ENCODE measurements around the gene DDX31. TPM values are rescaled to one million over a fixed set of nuclear protein-coding genes. Genes with fewer than 3 reads are reported as not detected.

DDX31 gene
- total and polyA plus RNA-seq, 2 donors (not counting 1 experiment from before 2014, with no cell fraction given) = 16.4 to 22.7 TPM

- no peak overlapping the region for H3K4me2 ChIP-seq (replicated peaks; ENCODE audit: low read depth, low read length, poor library complexity, severe bottlenecking)
- H3K27ac Mint-ChIP-seq = no peak overlapping the region
- 100% methylated on average over 3 of the region's 5 CpGs for WGBS (ENCODE audit: insufficient coverage)
- H3K4me3 ChIP-seq (ENCODE audit: control extremely low read depth in 1 of 5, extremely low read depth in 1 of 5, insufficient read depth in 1 of 5, low read depth in 2 of 5, low read length in 4 of 5) = no peak overlapping the region
- no peaks in the 10 kb centered on the region for H3K9me3 Mint-ChIP-seq (ENCODE audit: insufficient read depth)
- H3K9ac ChIP-seq (ENCODE audit: low read length) = no peak overlapping the region
- no peaks in the 10 kb centered on the region for H4K20me1 ChIP-seq (ENCODE audit: control insufficient read depth, insufficient read depth, low read length, poor library complexity, severe bottlenecking)
- peaks cover 1% of the 10 kb centered on the region for H3K79me2 ChIP-seq (ENCODE audit: control insufficient read depth, insufficient read depth, low read length)
- CTCF ChIA-PET = no interaction called here
- H3K4me3 Mint-ChIP-seq = no peak overlapping the region
- no peak for TF ChIP-seq EZH2 (IDR thresholded peaks at IDR 0.05; ENCODE audit: borderline replicate concordance, insufficient read depth, low read depth, low read length, poor library complexity, severe bottlenecking)
- TF ChIP-seq, protein P1, sequence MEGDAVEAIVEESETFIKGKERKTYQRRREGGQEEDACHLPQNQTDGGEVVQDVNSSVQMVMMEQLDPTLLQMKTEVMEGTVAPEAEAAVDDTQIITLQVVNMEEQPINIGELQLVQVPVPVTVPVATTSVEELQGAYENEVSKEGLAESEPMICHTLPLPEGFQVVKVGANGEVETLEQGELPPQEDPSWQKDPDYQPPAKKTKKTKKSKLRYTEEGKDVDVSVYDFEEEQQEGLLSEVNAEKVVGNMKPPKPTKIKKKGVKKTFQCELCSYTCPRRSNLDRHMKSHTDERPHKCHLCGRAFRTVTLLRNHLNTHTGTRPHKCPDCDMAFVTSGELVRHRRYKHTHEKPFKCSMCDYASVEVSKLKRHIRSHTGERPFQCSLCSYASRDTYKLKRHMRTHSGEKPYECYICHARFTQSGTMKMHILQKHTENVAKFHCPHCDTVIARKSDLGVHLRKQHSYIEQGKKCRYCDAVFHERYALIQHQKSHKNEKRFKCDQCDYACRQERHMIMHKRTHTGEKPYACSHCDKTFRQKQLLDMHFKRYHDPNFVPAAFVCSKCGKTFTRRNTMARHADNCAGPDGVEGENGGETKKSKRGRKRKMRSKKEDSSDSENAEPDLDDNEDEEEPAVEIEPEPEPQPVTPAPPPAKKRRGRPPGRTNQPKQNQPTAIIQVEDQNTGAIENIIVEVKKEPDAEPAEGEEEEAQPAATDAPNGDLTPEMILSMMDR (IDR thresholded peaks at IDR 0.05) = no peak
- no peaks in the 10 kb centered on the region for H3K4me1 ChIP-seq (ENCODE audit: control insufficient read depth in 2 of 2, insufficient read depth in 2 of 2, low read length in 2 of 2)
- H3K27me3 Mint-ChIP-seq = no peaks in the 10 kb centered on the region
- H3K36me3 ChIP-seq (replicated peaks in 1 of 2; ENCODE audit: control extremely low read depth in 1 of 2, control insufficient read depth in 1 of 2, extremely low read depth in 1 of 2, insufficient read depth in 2 of 2, low read length in 1 of 2) = peaks cover 14 to 52% of the 10 kb centered on the region in 2 experiments
- no peak overlapping the region for H3K27ac ChIP-seq (ENCODE audit: low read length in 2 of 2)
- no peak for DNase-seq
- no peak for ATAC-seq (ENCODE audit: low read depth)
- POLR2A ChIA-PET = no interaction called here
- intact Hi-C loops (cut with micrococcal nuclease) = no loop called here
- no peak overlapping the region for H2AFZ ChIP-seq (ENCODE audit: insufficient read depth, low read depth, low read length, poor library complexity, severe bottlenecking)
- H3K27me3 ChIP-seq (replicated peaks in 1 of 4; ENCODE audit: control extremely low read depth in 1 of 4, control insufficient read depth in 3 of 4, insufficient read depth in 4 of 4, low read length in 3 of 4) = no peaks in the 10 kb centered on the region
- H3K9me3 ChIP-seq (ENCODE audit: control extremely low read depth in 1 of 3, control insufficient read depth in 2 of 3, insufficient read depth in 1 of 3, low read length in 2 of 3) = no peaks in the 10 kb centered on the region
- H3K4me1 Mint-ChIP-seq = no peaks in the 10 kb centered on the region
These were observed 31.5 kb downstream of the DDX31 start for GRCh38 chr9:132638240-132638639.

- no peak for DNase-seq
- no peaks in the 10 kb centered on the region for H3K4me1 ChIP-seq (ENCODE audit: control insufficient read depth in 2 of 2, insufficient read depth in 2 of 2, low read length in 2 of 2)
- Mint-ChIP-seq H3K4me3 (no peak overlapping the region), H3K27me3 (no peaks in the 10 kb centered on the region), H3K27ac (no peak overlapping the region), H3K9me3 (ENCODE audit: insufficient read depth) (no peaks in the 10 kb centered on the region), H3K4me1 (no peaks in the 10 kb centered on the region)
- H3K9me3 ChIP-seq (ENCODE audit: control extremely low read depth in 1 of 3, control insufficient read depth in 2 of 3, insufficient read depth in 1 of 3, low read length in 2 of 3) = no peaks in the 10 kb centered on the region
- H2AFZ ChIP-seq (ENCODE audit: insufficient read depth, low read depth, low read length, poor library complexity, severe bottlenecking) = no peak overlapping the region
- H3K4me3 ChIP-seq (ENCODE audit: control extremely low read depth in 1 of 5, extremely low read depth in 1 of 5, insufficient read depth in 1 of 5, low read depth in 2 of 5, low read length in 4 of 5) = no peak overlapping the region
- H3K36me3 ChIP-seq (replicated peaks in 1 of 2; ENCODE audit: control extremely low read depth in 1 of 2, control insufficient read depth in 1 of 2, extremely low read depth in 1 of 2, insufficient read depth in 2 of 2, low read length in 1 of 2) = peaks cover 14 to 47% of the 10 kb centered on the region in 2 experiments
- intact Hi-C loops (cut with micrococcal nuclease) = no loop called here
- no peaks in the 10 kb centered on the region for H3K27me3 ChIP-seq (replicated peaks in 1 of 4; ENCODE audit: control extremely low read depth in 1 of 4, control insufficient read depth in 3 of 4, insufficient read depth in 4 of 4, low read length in 3 of 4)
- H3K79me2 ChIP-seq (ENCODE audit: control insufficient read depth, insufficient read depth, low read length) = no peaks in the 10 kb centered on the region
- POLR2A ChIA-PET = no interaction called here
- no peaks in the 10 kb centered on the region for H4K20me1 ChIP-seq (ENCODE audit: control insufficient read depth, insufficient read depth, low read length, poor library complexity, severe bottlenecking)
- ATAC-seq (ENCODE audit: low read depth) = no peak
- WGBS (ENCODE audit: insufficient coverage) = 99% methylated on average over 12 of the region's 12 CpGs
- no peak overlapping the region for H3K4me2 ChIP-seq (replicated peaks; ENCODE audit: low read depth, low read length, poor library complexity, severe bottlenecking)
- no peak overlapping the region for H3K27ac ChIP-seq (ENCODE audit: low read length in 2 of 2)
- TF ChIP-seq, protein P1 (IDR thresholded peaks at IDR 0.05) = no peak
- no peak for TF ChIP-seq EZH2 (IDR thresholded peaks at IDR 0.05; ENCODE audit: borderline replicate concordance, insufficient read depth, low read depth, low read length, poor library complexity, severe bottlenecking)
- no peak overlapping the region for H3K9ac ChIP-seq (ENCODE audit: low read length)
- CTCF ChIA-PET = no interaction called here
These were observed 32.0 kb downstream of the DDX31 start for GRCh38 chr9:132637801-132638200.
